Measurements from ENCODE around the gene FUT1. TPM values are rescaled to one million over a fixed set of nuclear protein-coding genes. Genes with fewer than 3 reads are reported as not detected.
A peak's percentile ranks its signal among the peaks of the same experiment; 100 is the strongest.

The FUT1 gene
- total RNA-seq, 4 donors from 2014 or later, result 2.2 to 7.1 (median 5.3) TPM

GRCh38 chr19:48745208-48745995 lies 7.0 kb downstream of the FUT1 start:
- TF ChIP-seq CTCF (IDR thresholded peaks at IDR 0.05), result no peak
- ATAC-seq (ENCODE audit: low FRiP score), result no peak

GRCh38 chr19:48742096-48742495 lies 10.3 kb downstream of the FUT1 start:
- TF ChIP-seq CTCF (IDR thresholded peaks at IDR 0.05), result no peak
- ATAC-seq (ENCODE audit: low FRiP score) (no peak), DNase-seq (ENCODE audit: low spot score) (no peak)

More at GRCh38 chr19:48745208-48745995, 7.0 kb downstream of the FUT1 start:
- no peak for DNase-seq (ENCODE audit: low spot score)

GRCh38 chr19:48741129-48741999 lies 11.1 kb downstream of the FUT1 start:
- no peak for TF ChIP-seq CTCF (IDR thresholded peaks at IDR 0.05)
- DNase-seq (ENCODE audit: low spot score) (no peak), ATAC-seq (ENCODE audit: low FRiP score) (peak; percentile 34)

GRCh38 chr19:48740164-48740972 lies 12.1 kb downstream of the FUT1 start, which contains the start of gene RASIP1:
TSS of gene RASIP1 (minus strand) at chr19:48740610. CDS start at chr19:48740282, 328 bp downstream.
- ATAC-seq (ENCODE audit: low FRiP score), result no peak
- no peak for TF ChIP-seq CTCF (IDR thresholded peaks at IDR 0.05)

GRCh38 chr19:48739404-48740163 lies 12.9 kb downstream of the FUT1 start:
- TF ChIP-seq CTCF (IDR thresholded peaks at IDR 0.05), result no peak
- no peak for ATAC-seq (ENCODE audit: low FRiP score)
- DNase-seq (ENCODE audit: low spot score), result no peak

More at GRCh38 chr19:48740164-48740972, 12.1 kb downstream of the FUT1 start, which contains the start of gene RASIP1:
- no peak for DNase-seq (ENCODE audit: low spot score)
